K562 (cell line): Measurements from ENCODE around the gene CTAG2.

Experiments
- BCOR ChIP-seq: fragments of 450-650 bp; IDR thresholded peaks from 2 replicates; pipeline ENCODE4 v1.6.1; 2016
- BRCA1 ChIP-seq, 2 experiments: fragments of 450-650 bp in 1 of 2; sonication (generic) in 1 of 2; formaldehyde crosslinking in 1 of 2; IDR thresholded peaks; 2 replicates each; pipeline versions ENCODE4 v1.5.0 to v1.6.1; 2017 to 2020; ENCODE audit warnings: mild to moderate bottlenecking in 1 of 2, missing genetic modification reagents in 1 of 2
- ESRRA ChIP-seq: fragments of 450-650 bp; IDR thresholded peaks from 2 replicates; pipeline ENCODE4 v1.6.1; 2014; ENCODE audit warnings: low read depth, mild to moderate bottlenecking, moderate library complexity, borderline replicate concordance
- NFE2 ChIP-seq: IDR thresholded peaks from 2 replicates; pipeline ENCODE4 v1.6.1; 2014; ENCODE audit warnings: antibody characterized with exemption, low read depth
- NFE2L1 ChIP-seq: fragments of 450-650 bp; IDR thresholded peaks from 2 replicates; pipeline ENCODE4 v1.6.1; 2016; ENCODE audit warnings: missing genetic modification characterization, low read depth, mild to moderate bottlenecking, missing compliant biosample characterization, moderate library complexity, borderline replicate concordance
- POLR2AphosphoS5 ChIP-seq: IDR thresholded peaks from 2 replicates; pipeline ENCODE4 v1.6.1; 2011; ENCODE audit warnings: mild to moderate bottlenecking, low read depth, low read length, moderate library complexity; ENCODE audit not compliant: control insufficient read depth, insufficient read depth
- PRPF4 ChIP-seq: fragments of 200-400 bp; formaldehyde crosslinking; IDR thresholded peaks from one replicate; pipeline ENCODE4 v1.6.1; 2017; ENCODE audit warnings: low read length, low read depth, mild to moderate bottlenecking; ENCODE audit not compliant: insufficient read depth, poor library complexity, severe bottlenecking
- TAF7 ChIP-seq: fragments of 450-650 bp; IDR thresholded peaks from 2 replicates; pipeline ENCODE4 v1.6.1; 2016; ENCODE audit warnings: missing genetic modification characterization, missing compliant biosample characterization
- ZNF444 ChIP-seq: fragments of 250-450 bp; sonication (Bioruptor Pico); IDR thresholded peaks from 2 replicates; pipeline ENCODE4 v1.4.0; 2020; ENCODE audit warnings: mild to moderate bottlenecking, moderate library complexity
- TF ChIP-seq, protein P1 (sequence below), 3 experiments: IDR thresholded peaks in 2 of 3; conservative IDR thresholded peaks in 1 of 3; 2 replicates each; pipeline ENCODE4 v1.5.1; 2011 to 2012; ENCODE audit warnings: low read length in 3 of 3, mild to moderate bottlenecking in 3 of 3, control low read depth in 2 of 3, improper control_type of control experiment in 1 of 3, inconsistent platforms in 1 of 3, low read depth in 1 of 3, mixed read lengths in 1 of 3, moderate library complexity in 1 of 3; ENCODE audit not compliant: insufficient read depth in 2 of 3
- TF ChIP-seq, protein P2 (sequence below), 2 experiments: fragments of 450-650 bp; conservative IDR thresholded peaks; 2 replicates each; pipeline ENCODE4 v1.6.1; 2017; ENCODE audit warnings: mild to moderate bottlenecking in 2 of 2, moderate library complexity in 2 of 2

DNA sequence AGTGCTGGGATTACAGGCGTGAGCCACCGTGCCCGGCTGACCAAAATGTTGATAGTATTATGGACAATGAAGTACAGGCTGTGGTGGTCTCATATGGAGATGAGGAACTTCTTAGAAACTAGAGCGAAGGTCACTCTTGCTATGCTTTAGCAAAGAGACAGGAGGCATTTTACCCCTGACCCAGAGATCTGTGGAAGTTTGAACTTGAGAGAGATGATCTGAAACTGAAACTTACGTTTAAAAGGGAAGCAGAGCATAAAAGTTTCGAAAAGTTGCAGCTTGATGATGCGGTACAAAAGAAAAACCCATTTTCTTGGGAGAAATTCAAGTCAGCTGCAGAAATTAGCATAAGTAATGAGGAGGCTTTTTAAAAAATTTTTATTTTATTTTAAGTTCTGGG lies 8.5 kb upstream of the CTAG2 start:
- TF ChIP-seq PRPF4 (no peak), ZNF444 (CRISPR knock-in tag) (no peak), TAF7 (no peak), BCOR (no peak), NFE2 (no peak), BRCA1 (IDR thresholded peaks at IDR 0.05) (no peak), BRCA1 (CRISPR knock-in tag; IDR thresholded peaks at IDR 0.05) (no peak), NFE2L1 (tag) (no peak), POLR2AphosphoS5 (no peak), ESRRA (no peak)
- TF ChIP-seq, protein P1, sequence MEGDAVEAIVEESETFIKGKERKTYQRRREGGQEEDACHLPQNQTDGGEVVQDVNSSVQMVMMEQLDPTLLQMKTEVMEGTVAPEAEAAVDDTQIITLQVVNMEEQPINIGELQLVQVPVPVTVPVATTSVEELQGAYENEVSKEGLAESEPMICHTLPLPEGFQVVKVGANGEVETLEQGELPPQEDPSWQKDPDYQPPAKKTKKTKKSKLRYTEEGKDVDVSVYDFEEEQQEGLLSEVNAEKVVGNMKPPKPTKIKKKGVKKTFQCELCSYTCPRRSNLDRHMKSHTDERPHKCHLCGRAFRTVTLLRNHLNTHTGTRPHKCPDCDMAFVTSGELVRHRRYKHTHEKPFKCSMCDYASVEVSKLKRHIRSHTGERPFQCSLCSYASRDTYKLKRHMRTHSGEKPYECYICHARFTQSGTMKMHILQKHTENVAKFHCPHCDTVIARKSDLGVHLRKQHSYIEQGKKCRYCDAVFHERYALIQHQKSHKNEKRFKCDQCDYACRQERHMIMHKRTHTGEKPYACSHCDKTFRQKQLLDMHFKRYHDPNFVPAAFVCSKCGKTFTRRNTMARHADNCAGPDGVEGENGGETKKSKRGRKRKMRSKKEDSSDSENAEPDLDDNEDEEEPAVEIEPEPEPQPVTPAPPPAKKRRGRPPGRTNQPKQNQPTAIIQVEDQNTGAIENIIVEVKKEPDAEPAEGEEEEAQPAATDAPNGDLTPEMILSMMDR (IDR thresholded peaks at IDR 0.05 in 2 of 3, conservative IDR thresholded peaks at IDR 0.05 in 1 of 3; ENCODE audit: insufficient read depth in 2 of 3, low read depth in 1 of 3, low read length in 3 of 3): no peak
- TF ChIP-seq, protein P2, sequence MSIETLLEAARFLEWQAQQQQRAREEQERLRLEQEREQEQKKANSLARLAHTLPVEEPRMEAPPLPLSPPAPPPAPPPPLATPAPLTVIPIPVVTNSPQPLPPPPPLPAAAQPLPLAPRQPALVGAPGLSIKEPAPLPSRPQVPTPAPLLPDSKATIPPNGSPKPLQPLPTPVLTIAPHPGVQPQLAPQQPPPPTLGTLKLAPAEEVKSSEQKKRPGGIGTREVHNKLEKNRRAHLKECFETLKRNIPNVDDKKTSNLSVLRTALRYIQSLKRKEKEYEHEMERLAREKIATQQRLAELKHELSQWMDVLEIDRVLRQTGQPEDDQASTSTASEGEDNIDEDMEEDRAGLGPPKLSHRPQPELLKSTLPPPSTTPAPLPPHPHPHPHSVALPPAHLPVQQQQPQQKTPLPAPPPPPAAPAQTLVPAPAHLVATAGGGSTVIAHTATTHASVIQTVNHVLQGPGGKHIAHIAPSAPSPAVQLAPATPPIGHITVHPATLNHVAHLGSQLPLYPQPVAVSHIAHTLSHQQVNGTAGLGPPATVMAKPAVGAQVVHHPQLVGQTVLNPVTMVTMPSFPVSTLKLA (conservative IDR thresholded peaks at IDR 0.05): no peak
